ENCODE data around the gene FGF22.

FGF22 gene

DNA sequence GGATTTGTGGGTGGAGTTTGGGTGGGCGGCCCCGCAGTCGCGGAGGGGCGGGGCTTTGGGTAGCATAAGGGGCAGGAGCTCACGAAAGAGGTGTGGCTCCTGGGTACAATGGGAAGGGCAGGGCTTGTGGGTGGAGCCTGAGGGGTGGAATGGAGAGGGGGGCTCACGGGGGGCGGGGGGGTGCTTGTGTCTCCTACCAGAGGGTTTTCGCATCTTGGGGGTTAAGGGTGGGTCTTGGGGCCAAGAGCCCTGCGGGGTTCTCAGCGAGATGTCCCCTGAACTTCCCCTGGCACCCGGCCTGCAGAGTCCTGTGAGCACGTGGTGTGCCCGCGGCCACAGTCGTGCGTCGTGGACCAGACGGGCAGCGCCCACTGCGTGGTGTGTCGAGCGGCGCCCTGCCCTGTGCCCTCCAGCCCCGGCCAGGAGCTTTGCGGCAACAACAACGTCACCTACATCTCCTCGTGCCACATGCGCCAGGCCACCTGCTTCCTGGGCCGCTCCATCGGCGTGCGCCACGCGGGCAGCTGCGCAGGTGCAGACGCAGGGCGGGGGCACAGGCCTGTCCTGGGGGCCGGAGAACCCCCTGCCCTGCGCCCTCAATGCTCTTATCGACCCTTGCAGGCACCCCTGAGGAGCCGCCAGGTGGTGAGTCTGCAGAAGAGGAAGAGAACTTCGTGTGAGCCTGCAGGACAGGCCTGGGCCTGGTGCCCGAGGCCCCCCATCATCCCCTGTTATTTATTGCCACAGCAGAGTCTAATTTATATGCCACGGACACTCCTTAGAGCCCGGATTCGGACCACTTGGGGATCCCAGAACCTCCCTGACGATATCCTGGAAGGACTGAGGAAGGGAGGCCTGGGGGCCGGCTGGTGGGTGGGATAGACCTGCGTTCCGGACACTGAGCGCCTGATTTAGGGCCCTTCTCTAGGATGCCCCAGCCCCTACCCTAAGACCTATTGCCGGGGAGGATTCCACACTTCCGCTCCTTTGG is 41.6 kb downstream of the FGF22 start:
- H3K27me3 Mint-ChIP-seq, result no peaks in the 10 kb centered on the region
- H3K4me1 Mint-ChIP-seq, result no peaks in the 10 kb centered on the region
- H3K9me3 Mint-ChIP-seq, result no peaks in the 10 kb centered on the region
- H3K4me3 Mint-ChIP-seq, result peak overlapping the region; percentile 86
- ATAC-seq, result no peak
- H3K36me3 Mint-ChIP-seq, result no peaks in the 10 kb centered on the region
- peak overlapping the region; percentile 85 for H3K27ac Mint-ChIP-seq

DNA sequence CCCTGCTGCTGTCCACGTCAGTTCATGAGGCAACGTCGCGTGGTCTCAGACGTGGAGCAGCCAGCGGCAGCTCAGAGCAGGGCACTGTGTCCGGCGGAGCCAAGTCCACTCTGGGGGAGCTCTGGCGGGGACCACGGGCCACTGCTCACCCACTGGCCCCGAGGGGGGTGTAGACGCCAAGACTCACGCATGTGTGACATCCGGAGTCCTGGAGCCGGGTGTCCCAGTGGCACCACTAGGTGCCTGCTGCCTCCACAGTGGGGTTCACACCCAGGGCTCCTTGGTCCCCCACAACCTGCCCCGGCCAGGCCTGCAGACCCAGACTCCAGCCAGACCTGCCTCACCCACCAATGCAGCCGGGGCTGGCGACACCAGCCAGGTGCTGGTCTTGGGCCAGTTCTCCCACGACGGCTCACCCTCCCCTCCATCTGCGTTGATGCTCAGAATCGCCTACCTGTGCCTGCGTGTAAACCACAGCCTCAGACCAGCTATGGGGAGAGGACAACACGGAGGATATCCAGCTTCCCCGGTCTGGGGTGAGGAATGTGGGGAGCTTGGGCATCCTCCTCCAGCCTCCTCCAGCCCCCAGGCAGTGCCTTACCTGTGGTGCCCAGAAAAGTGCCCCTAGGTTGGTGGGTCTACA is 43.1 kb downstream of the FGF22 start:
- no peak overlapping the region for H3K4me3 Mint-ChIP-seq

GRCh38 chr19:685454-685931 is 45.8 kb downstream of the FGF22 start:
- H3K36me3 Mint-ChIP-seq, result no peaks in the 10 kb centered on the region
- no peaks in the 10 kb centered on the region for H3K4me1 Mint-ChIP-seq
- no peaks in the 10 kb centered on the region for H3K9me3 Mint-ChIP-seq
- no peak overlapping the region for H3K27ac Mint-ChIP-seq
- H3K27me3 Mint-ChIP-seq, result peaks cover 27% of the 10 kb centered on the region
- no peak overlapping the region for H3K4me3 Mint-ChIP-seq
- ATAC-seq, result no peak

More for the DNA sequence above, 43.1 kb downstream of the FGF22 start:
- no peak for ATAC-seq
- no peak overlapping the region for H3K27ac Mint-ChIP-seq
- H3K36me3 Mint-ChIP-seq, result no peaks in the 10 kb centered on the region
- no peaks in the 10 kb centered on the region for H3K9me3 Mint-ChIP-seq
- H3K27me3 Mint-ChIP-seq, result peaks cover 10% of the 10 kb centered on the region
- H3K4me1 Mint-ChIP-seq, result no peaks in the 10 kb centered on the region

DNA sequence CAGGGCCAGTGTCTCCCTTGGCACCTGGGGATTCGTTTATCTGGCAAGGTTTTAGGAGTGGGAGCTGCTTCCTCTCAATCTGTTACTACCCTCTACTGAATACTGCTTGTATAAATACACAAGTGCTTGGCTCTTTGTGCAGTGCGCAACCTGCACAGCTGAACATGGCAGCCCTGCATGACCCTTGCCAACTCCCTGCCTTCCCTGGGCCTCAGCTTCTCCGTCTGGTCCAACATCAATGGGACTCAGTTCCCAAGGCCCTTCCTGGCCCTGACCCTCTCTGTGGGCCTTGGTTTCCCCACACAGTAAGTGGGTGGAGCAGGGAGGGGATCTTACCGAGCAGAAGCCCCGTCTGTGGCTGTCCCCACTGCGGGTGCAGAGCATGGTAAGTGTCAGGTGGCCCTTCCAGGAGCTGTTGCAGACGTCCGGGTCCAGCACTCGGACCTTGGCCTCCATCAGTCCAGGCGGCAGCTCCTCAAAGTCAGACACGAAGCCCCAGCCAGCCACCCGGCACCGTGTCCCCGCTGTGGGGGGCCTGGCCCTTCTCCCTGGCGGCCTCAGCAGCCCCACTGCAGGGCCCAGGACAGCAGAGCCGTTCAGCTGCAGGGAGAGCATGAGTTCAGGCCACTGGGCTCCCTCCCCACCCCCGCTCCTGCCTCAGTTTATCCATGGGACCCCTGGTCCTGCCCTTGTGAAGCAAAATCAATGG is 47.1 kb downstream of the FGF22 start:
- H3K4me3 Mint-ChIP-seq, result no peak overlapping the region
- no peak overlapping the region for H3K27ac Mint-ChIP-seq
- H3K36me3 Mint-ChIP-seq, result no peaks in the 10 kb centered on the region
- no peaks in the 10 kb centered on the region for H3K4me1 Mint-ChIP-seq
- H3K9me3 Mint-ChIP-seq, result no peaks in the 10 kb centered on the region
- H3K27me3 Mint-ChIP-seq, result peaks cover 27% of the 10 kb centered on the region
- no peak for ATAC-seq

DNA sequence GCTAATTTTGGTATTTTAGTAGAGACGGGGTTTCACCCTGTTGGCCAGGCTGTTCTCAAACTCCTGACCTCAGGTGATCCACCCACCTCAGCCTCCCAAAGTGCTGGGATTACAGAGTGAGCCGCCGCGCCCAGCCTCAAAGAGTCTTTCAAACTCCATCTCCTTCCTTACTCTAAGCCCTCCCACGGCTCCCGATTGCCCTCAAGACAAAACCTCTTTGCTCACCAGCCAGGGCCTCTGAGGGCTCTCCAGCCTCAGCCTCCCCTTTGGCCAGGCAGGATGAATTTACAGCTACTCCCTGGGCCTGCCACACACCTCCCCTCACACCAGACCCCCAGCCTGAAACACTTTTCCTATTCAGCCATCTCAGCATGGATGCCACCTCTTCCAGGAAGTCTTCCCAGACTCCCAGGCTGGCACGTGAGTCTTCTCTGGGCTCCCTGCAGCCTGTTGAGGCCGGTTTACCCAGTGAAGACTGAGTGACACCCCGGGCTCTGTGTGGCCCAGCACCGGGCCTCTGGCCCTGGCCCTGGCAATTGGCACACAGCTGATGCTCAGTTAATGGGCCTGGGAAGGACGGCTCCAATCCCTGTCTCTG is 48.0 kb downstream of the FGF22 start:
- ATAC-seq, result no peak
- H3K27ac Mint-ChIP-seq, result no peak overlapping the region
- peaks cover 27% of the 10 kb centered on the region for H3K27me3 Mint-ChIP-seq
- H3K36me3 Mint-ChIP-seq, result no peaks in the 10 kb centered on the region
- no peaks in the 10 kb centered on the region for H3K4me1 Mint-ChIP-seq
- H3K4me3 Mint-ChIP-seq, result no peak overlapping the region
- H3K9me3 Mint-ChIP-seq, result no peaks in the 10 kb centered on the region

- Mint-ChIP-seq H3K9me3 (no peaks in the 10 kb centered on the region), H3K27ac (no peak overlapping the region), H3K4me3 (no peak overlapping the region), H3K4me1 (no peaks in the 10 kb centered on the region), H3K36me3 (no peaks in the 10 kb centered on the region), H3K27me3 (peaks cover 27% of the 10 kb centered on the region)
- no peak for ATAC-seq
Measured at GRCh38 chr19:688214-688613, 48.5 kb downstream of the FGF22 start.

- Mint-ChIP-seq H3K36me3 (no peaks in the 10 kb centered on the region), H3K9me3 (no peaks in the 10 kb centered on the region), H3K4me3 (no peak overlapping the region), H3K27me3 (peaks cover 27% of the 10 kb centered on the region), H3K4me1 (no peaks in the 10 kb centered on the region), H3K27ac (no peak overlapping the region)
- ATAC-seq, result no peak
Measured at GRCh38 chr19:688992-689391, 49.3 kb downstream of the FGF22 start.

- Mint-ChIP-seq H3K4me1 (no peaks in the 10 kb centered on the region), H3K4me3 (no peak overlapping the region), H3K27me3 (peaks cover 36% of the 10 kb centered on the region), H3K36me3 (no peaks in the 10 kb centered on the region), H3K27ac (no peak overlapping the region), H3K9me3 (no peaks in the 10 kb centered on the region)
- ATAC-seq, result no peak
Measured at GRCh38 chr19:690203-690602, 50.5 kb downstream of the FGF22 start.

Data from stimulated activated memory B cell treated with anti-CD40 and anti-IgM and Interleukin-4, amounts not matched to agents 10 μg/mL and 1 μg/mL and 100 μg/mL, for 72 hours (primary cell).